ENCODE measurements around the gene CHMP3.

GRCh38 chr2:86557836-86558235, 5.4 kb downstream of the CHMP3 start:
- TF ChIP-seq CTCF (conservative IDR thresholded peaks at IDR 0.05) (no peak), ZFX (IDR thresholded peaks at IDR 0.05) (no peak)
